ENCODE data around the gene REN. TPM values are rescaled to one million over a fixed set of nuclear protein-coding genes. Genes with fewer than 3 reads are reported as not detected.

Gene REN
- total RNA-seq, 1 donor from 2014 or later = not detected

- TF ChIP-seq CTCF (IDR thresholded peaks at IDR 0.05; ENCODE audit: borderline replicate concordance) = no peak
- H3K36me3 ChIP-seq = peaks cover 49% of the 10 kb centered on the region
- H3K9me3 ChIP-seq (replicated peaks) = no peaks in the 10 kb centered on the region
- intact Hi-C loops (cut with micrococcal nuclease) = no loop called here
- peaks cover 44% of the 10 kb centered on the region for H3K4me1 ChIP-seq
- no peaks in the 10 kb centered on the region for H3K27me3 ChIP-seq (ENCODE audit: low read depth)
- DNase-seq = no peak
- no peak overlapping the region for H3K4me3 ChIP-seq
- H3K27ac ChIP-seq (replicated peaks) = peak overlapping the region; percentile 72
These were observed 39.8 kb downstream of the REN start for GRCh38 chr1:204126386-204126785.

DNA sequence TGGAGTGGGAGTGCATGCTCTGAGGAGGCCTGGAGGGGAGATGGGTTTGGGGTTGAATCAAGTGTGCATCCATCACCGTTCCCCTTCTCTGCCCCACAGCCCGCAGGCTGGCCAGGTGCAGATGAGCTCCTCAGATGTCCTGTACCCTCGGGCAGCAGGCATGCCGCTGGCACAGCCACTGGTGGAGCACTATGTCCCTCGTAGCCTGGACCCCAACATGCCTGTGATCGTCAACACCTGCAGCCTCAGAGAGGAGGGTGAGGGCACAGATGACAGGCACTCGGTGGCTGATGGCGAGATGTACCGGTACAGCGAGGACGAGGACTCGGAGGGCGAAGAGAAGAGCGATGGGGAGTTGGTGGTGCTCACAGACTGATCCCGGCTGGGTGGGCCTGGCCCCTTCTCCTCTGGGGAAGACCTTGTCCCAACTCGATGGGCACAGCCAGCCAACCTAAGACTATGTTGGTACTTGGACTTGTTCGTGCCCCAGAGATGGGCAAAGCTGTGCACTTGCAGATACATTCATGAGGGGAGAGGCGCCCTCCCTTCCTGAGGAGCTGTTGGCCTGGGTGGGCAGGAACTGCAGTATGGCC is 40.3 kb downstream of the REN start:
- intact Hi-C loops (cut with micrococcal nuclease) = no loop called here
- DNase-seq = no peak
- no peaks in the 10 kb centered on the region for H3K27me3 ChIP-seq (ENCODE audit: low read depth)
- no peaks in the 10 kb centered on the region for H3K9me3 ChIP-seq (replicated peaks)
- H3K36me3 ChIP-seq = peaks cover 55% of the 10 kb centered on the region
- TF ChIP-seq CTCF (IDR thresholded peaks at IDR 0.05; ENCODE audit: borderline replicate concordance) = no peak
- H3K4me1 ChIP-seq = peaks cover 39% of the 10 kb centered on the region
- H3K4me3 ChIP-seq = no peak overlapping the region
- H3K27ac ChIP-seq (replicated peaks) = peak overlapping the region; percentile 72

DNA sequence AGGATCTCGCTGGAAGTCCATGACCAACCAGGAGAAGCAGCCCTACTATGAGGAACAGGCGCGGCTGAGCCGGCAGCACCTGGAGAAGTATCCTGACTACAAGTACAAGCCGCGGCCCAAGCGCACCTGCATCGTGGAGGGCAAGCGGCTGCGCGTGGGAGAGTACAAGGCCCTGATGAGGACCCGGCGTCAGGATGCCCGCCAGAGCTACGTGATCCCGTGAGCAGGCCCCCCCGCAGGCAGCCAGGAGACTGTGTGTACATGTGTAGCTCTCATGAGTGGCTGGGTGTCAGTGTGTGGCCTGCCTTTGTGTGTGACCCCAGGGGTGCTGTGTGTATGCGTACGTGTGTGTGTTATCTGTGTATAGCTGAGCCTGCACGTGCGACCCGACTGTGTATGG is 41.5 kb downstream of the REN start:
- H3K9me3 ChIP-seq (replicated peaks) = no peaks in the 10 kb centered on the region
- DNase-seq = no peak
- intact Hi-C loops (cut with micrococcal nuclease) = no loop called here
- TF ChIP-seq CTCF (IDR thresholded peaks at IDR 0.05; ENCODE audit: borderline replicate concordance) = no peak
- peaks cover 66% of the 10 kb centered on the region for H3K36me3 ChIP-seq
- H3K4me1 ChIP-seq = peaks cover 35% of the 10 kb centered on the region
- no peaks in the 10 kb centered on the region for H3K27me3 ChIP-seq (ENCODE audit: low read depth)
- no peak overlapping the region for H3K4me3 ChIP-seq
- no peak overlapping the region for H3K27ac ChIP-seq (replicated peaks)

GRCh38 chr1:204123376-204123775 is 42.8 kb downstream of the REN start:
- peaks cover 69% of the 10 kb centered on the region for H3K36me3 ChIP-seq
- H3K4me3 ChIP-seq = no peak overlapping the region
- TF ChIP-seq CTCF (IDR thresholded peaks at IDR 0.05; ENCODE audit: borderline replicate concordance) = peak; percentile 39
- intact Hi-C loops (cut with micrococcal nuclease) = no loop called here
- H3K9me3 ChIP-seq (replicated peaks) = no peaks in the 10 kb centered on the region
- no peak for DNase-seq
- H3K27me3 ChIP-seq (ENCODE audit: low read depth) = no peaks in the 10 kb centered on the region
- H3K4me1 ChIP-seq = peaks cover 22% of the 10 kb centered on the region
- H3K27ac ChIP-seq (replicated peaks) = no peak overlapping the region

GRCh38 chr1:204121840-204122555 is 44.1 kb downstream of the REN start:
- no peak for TF ChIP-seq CTCF (IDR thresholded peaks at IDR 0.05; ENCODE audit: borderline replicate concordance)
- Histone ChIP-seq H3K27ac (replicated peaks) (no peak overlapping the region), H3K4me3 (no peak overlapping the region), H3K4me1 (peaks cover 11% of the 10 kb centered on the region), H3K9me3 (replicated peaks) (no peaks in the 10 kb centered on the region), H3K36me3 (peaks cover 83% of the 10 kb centered on the region), H3K27me3 (ENCODE audit: low read depth) (no peaks in the 10 kb centered on the region)
- no peak for DNase-seq
- intact Hi-C loops (cut with micrococcal nuclease) = no loop called here
